Islet of Langerhans (tissue), 1 donor: Measurements from ENCODE around the gene NTN3.
"Not testable (repeated sequence)": the region's sequence is repeated elsewhere in the genome, so short reads cannot be mapped to it uniquely, and the experiment has no call there.

ENCODE experiments used
- FAIRE-seq: peaks from one replicate; lab custom pipeline; 2011; peaks lifted over from hg19 to GRCh38; lab: Jason Lieb, UNC

Gene NTN3

GRCh38 chr16:2479996-2480395 is 8.9 kb downstream of the NTN3 start:
- not testable (repeated sequence) for FAIRE-seq

GRCh38 chr16:2480948-2481347 is 9.9 kb downstream of the NTN3 start:
- FAIRE-seq = no peak

- FAIRE-seq = no peak
These were observed 10.6 kb downstream of the NTN3 start for GRCh38 chr16:2481676-2482075.

- no peak for FAIRE-seq
These were observed 11.2 kb downstream of the NTN3 start for GRCh38 chr16:2482249-2482648.

- no peak for FAIRE-seq
These were observed 11.8 kb downstream of the NTN3 start for GRCh38 chr16:2482708-2483534.

GRCh38 chr16:2483939-2484897 is 13.1 kb downstream of the NTN3 start:
- no peak for FAIRE-seq

- FAIRE-seq = no peak
These were observed 13.9 kb downstream of the NTN3 start for GRCh38 chr16:2484898-2485508.

- no peak for FAIRE-seq
These were observed 14.9 kb downstream of the NTN3 start for GRCh38 chr16:2485811-2486507.

- FAIRE-seq = no peak
These were observed 15.8 kb downstream of the NTN3 start for GRCh38 chr16:2486645-2487516.

- FAIRE-seq = no peak
These were observed 16.4 kb downstream of the NTN3 start for GRCh38 chr16:2487517-2487842.

- FAIRE-seq = no peak
These were observed 16.9 kb downstream of the NTN3 start for GRCh38 chr16:2487903-2488531.

- no peak for FAIRE-seq
These were observed 18.5 kb downstream of the NTN3 start for GRCh38 chr16:2489581-2489980.

- no peak for FAIRE-seq
These were observed 19.4 kb downstream of the NTN3 start for GRCh38 chr16:2490190-2491105.

GRCh38 chr16:2492292-2492691 is 21.2 kb downstream of the NTN3 start:
- no peak for FAIRE-seq

- no peak for FAIRE-seq
These were observed 22.5 kb downstream of the NTN3 start for GRCh38 chr16:2493605-2494004.

- no peak for FAIRE-seq
These were observed 23.5 kb downstream of the NTN3 start for GRCh38 chr16:2494616-2495015.

GRCh38 chr16:2495041-2495440 is 23.9 kb downstream of the NTN3 start:
- no peak for FAIRE-seq

GRCh38 chr16:2496223-2497115 is 25.4 kb downstream of the NTN3 start:
- no peak for FAIRE-seq
